Measurements from ENCODE around the gene MT2A.
"Not testable (repeated sequence)": the region's sequence is repeated elsewhere in the genome, so short reads cannot be mapped to it uniquely, and the experiment has no call there.

Gene MT2A

DNA sequence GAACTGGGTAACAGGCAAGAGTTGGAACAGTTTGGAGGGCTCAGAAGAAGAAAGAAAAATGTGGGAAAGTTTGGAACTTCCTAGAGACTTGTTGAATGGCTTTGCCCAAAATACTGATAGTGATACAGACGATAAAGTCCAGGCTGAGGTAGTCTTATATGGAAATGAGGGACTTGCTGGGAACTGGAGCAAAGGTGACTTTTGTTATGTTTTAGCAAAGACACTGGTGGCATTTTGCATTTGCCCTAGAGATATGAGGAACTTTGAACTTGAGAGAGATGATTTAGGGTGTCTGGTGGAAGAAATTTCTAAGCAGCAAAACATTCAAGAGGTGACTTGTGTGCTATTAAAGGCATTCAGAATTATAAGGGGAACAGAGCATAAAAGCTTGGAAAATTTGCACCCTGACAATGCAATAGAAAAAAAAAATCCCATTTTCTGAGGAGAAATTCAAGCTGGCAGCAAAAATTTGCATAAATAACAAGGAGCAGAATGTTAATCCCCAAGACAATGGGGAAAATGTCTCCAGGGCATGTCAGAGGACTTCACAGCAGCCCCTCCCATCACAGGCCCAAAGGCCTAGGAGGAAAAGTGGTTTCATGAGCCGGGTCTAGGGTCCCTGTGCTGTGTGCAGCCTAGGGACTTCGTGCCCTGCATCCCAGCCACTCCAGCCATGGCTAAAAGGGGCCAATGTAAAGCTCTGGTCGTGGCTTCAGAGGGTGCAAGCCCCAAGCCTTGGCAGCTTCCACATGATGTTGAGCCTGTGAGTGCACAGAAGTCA is 13.5 kb downstream of the MT2A start:
- not testable (repeated sequence) for DNase-seq

DNA sequence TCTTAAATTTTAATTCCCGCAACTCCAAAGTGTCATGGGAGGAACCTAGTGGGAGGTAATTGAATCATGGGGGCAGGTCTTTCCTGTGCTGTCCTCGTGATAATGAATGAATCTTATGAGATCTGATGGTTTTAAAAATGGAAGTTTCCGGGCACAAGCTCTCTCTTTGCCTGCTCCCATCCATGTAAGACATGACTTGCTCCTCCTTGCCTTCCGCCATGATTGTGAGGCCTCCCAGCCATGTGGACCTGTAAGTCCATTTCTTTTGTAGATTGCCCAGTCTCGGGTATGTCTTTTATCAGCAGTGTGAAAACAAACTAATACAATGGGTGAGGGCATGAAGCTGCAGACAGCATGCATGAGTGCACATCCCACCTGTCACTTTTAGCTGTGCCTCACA is 14.8 kb downstream of the MT2A start:
- not testable (repeated sequence) for DNase-seq

DNA sequence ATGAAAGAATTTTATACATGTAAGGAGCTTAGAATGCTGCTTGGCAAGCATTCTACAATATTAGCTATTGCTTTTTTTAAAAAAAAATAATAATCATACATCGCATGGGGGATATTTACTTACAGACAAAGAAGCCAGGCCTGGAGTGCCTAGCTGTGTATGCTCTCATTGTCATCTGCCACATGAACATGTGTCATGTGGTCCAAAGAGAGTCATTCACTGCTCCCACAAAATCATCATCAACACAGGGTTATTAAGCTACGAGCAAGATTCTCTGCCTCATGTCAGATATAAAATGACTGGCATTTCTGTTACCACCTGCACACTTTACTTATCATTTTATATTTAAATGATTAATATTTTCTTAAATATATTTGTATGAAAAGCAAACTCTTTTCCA is 15.3 kb downstream of the MT2A start:
- DNase-seq, result no peak

GRCh38 chr16:56625140-56625942 is 17.0 kb downstream of the MT2A start, which contains the start of gene MT1E:
Gene MT1E (plus strand): TSS chr16:56625781. CDS start chr16:56625852, 71 bp downstream.
- peak; percentile 38 to 68 for DNase-seq

DNA sequence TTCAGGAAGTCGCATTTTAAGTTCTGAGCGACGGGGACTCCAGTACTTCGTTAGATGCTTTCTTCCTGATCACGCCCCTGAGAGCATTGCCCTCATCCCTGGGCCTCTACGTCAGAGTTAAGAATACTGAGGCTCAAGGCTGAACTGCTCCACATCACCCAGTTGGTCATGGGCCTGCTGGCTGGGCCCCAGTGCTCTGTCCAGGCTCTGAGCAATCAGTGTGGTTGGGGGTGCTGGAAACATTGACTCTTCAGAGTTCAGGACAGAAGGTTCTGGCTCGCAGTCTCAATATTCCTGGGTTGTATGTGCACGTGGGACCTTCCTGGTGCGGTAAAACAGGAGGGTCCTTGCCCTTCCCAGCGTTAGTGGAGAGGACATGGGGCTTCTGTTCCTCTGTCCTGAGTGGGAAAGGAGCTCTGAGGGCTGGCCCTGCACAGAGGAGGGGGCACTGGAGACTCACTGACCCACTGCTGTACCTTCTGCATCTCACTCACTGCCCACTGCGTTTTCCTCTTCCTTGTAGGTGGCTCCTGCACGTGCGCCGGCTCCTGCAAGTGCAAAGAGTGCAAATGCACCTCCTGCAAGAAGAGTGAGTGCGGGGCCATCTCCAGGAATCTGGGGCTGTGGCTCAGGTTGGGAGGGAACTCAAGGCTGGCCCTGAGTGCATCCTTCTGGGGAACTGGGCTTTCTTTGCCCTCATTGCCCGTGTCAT is 17.7 kb downstream of the MT2A start:
- no peak for DNase-seq

- no peak for DNase-seq
Measured at GRCh38 chr16:56626685-56627084, 18.3 kb downstream of the MT2A start.

GRCh38 chr16:56628486-56629350 is 20.3 kb downstream of the MT2A start:
- DNase-seq, result no peak

DNA sequence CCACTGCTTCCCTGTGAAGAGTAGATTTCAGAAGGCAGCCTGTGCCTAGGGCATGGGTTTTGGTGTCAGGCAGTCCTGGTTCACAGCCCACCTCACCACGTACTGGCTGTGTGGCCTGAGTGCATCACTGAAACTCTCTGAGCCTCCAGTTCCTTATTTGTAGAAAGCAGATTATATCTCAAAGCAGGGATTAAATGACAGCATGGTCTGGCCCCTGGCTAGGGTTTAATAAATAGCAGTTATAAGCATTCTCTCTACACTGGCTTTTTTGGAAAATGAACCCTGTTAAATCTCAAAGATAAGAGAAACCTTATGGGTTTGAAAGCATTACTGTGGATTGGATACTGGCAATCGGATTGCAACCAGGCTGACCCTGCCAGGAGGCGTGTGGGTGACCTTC is 21.1 kb downstream of the MT2A start:
- DNase-seq, result no peak

DNA sequence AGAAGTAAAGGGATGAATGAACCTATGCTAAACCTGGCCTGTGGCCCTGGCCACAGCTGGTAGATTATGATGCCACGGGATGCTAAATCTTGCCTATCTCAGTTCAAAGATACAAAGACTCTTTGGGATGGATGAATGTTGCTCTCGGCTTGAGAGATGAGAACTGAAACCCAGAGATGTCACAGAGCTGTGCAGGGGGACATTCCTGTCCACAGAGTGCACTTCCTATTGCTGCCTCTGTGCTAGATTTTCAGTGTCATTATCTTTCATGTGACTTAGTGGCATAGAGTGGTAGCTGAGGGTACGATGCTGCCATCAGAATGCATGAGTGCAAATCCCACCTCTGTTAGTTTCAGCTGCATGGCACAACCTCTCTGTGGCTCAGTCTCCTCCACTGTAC is 21.8 kb downstream of the MT2A start:
- no peak for DNase-seq

DNA sequence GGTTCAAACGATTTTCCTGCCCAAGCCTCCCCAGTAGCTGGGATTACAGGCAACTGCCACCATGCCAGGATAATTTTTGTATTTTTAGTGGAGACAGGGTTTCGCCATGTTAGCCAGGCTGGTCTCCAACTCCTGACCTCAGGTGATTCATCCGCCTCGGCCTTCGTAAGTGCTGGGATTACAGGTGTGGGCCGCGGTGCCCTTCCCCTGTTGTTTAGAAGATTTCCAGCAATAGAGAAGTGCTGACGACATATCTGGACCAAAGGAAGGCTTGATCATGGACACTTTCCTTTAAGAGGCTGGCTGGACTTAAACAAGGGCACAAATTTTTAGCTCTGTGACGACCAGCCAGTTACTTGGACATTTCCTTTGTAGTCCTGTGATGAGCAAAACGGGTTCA is 22.8 kb downstream of the MT2A start:
- no peak for DNase-seq

GRCh38 chr16:56631832-56632155 is 23.4 kb downstream of the MT2A start:
- DNase-seq, result no peak

GRCh38 chr16:56632156-56632847 is 23.9 kb downstream of the MT2A start, which contains the start of gene MT1M:
Gene MT1M (plus strand): TSS chr16:56632659. CDS start chr16:56632732, 73 bp downstream.
- peak; percentile 14 to 51 for DNase-seq

DNA sequence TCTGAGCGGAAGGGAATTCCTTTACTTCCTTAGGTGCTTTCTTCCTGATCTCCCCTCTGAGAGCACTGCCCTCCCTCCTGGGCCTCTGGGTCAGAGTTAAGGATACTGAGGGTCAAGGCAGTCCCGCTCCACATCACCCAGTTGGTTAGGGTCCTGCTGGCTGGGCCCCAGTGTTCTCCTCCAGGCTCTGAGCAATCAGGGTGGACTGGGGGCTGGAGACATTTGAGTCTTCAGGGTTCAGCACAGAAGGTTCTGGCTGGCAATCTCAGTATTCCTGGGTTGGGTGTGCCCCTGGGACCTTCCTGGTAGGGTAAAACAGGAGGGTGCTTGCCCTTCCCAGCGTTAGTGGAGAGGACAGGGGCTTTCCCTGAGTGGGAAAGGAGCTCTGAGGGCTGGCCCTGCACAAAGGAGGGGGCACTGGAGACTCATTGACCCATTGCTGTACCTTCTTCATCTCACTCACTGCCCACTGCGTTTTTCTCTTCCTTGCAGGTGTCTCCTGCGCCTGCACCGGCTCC is 24.5 kb downstream of the MT2A start:
- DNase-seq, result no peak

DNA sequence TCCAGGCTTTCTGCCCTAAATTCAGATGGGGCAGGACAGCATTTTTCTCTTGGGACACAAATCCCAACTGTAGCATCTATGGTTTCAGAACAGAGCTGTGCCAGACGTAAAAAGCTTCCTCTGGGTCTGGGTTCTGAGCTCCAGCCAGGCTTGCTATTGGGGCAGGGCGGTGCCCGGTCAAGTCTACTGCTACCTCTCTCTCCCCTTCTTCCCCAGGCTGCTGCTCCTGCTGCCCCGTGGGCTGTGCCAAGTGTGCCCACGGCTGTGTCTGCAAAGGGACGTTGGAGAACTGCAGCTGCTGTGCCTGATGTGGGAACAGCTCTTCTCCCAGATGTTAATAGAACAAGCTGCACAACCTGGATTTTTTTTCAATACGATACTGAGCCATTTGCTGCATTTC is 25.2 kb downstream of the MT2A start:
- DNase-seq, result no peak

- no peak for DNase-seq
Measured at GRCh38 chr16:56634715-56635440, 26.5 kb downstream of the MT2A start.

DNA sequence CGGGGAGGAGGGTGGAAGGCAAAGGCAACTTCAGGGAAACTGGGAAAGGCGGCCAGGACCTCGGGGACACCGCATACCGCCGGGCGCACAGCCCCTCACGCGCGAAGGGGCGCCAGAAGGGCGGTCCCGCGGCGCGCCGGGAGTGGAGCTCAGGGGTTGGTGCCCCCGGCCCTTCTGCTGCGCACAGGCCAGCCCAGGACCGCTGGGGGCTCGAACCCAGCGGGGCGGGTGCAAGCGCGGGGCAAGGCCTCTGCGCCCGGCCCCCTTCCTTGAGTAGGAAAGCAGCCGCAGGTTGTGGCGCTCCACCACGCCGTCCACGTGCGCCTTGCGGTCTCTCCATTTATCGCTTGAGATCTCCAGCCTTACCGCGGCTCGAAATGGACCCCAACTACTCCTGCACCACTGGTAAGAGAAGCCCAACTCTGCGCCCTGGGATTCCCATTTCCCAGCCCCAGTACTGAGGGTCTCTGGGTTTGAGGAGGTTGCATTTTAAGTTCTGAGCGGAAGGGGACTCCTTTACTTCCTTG is 27.1 kb downstream of the MT2A start:
- no peak for DNase-seq

- no peak for DNase-seq
Measured at GRCh38 chr16:56636616-56637413, 28.4 kb downstream of the MT2A start.

GRCh38 chr16:56637814-56638750 is 29.7 kb downstream of the MT2A start, which contains the start of gene MT1A:
Gene MT1A (plus strand): TSS chr16:56638666. CDS start chr16:56638739, 73 bp downstream.
- peak in 1 of 2 donors; percentile 11 for DNase-seq
